OCI-M2 (cell line): ENCODE data around the gene GRIN2A.

Source experiments
- DNase-seq: peaks from one replicate; lab custom pipeline; 2025; ENCODE audit not compliant: unreplicated experiment; lab: John Stamatoyannopoulos, UW

The GRIN2A gene

GRCh38 chr16:10137341-10137740 lies 44.9 kb downstream of the GRIN2A start:
- DNase-seq: no peak

GRCh38 chr16:10136916-10137315 lies 45.3 kb downstream of the GRIN2A start:
- no peak for DNase-seq

GRCh38 chr16:10130538-10130937 lies 51.7 kb downstream of the GRIN2A start:
- DNase-seq: no peak

GRCh38 chr16:10128397-10129258 lies 53.6 kb downstream of the GRIN2A start:
- no peak for DNase-seq

GRCh38 chr16:10126686-10127085 lies 55.5 kb downstream of the GRIN2A start:
- DNase-seq: no peak

- no peak for DNase-seq
Measured at GRCh38 chr16:10123141-10123540, 59.1 kb downstream of the GRIN2A start.

- DNase-seq: no peak
Measured at GRCh38 chr16:10122546-10122945, 59.7 kb downstream of the GRIN2A start.

GRCh38 chr16:10121897-10122425 lies 60.3 kb downstream of the GRIN2A start:
- DNase-seq: no peak

- DNase-seq: no peak
Measured at GRCh38 chr16:10121491-10121890, 60.7 kb downstream of the GRIN2A start.

GRCh38 chr16:10120953-10121352 lies 61.3 kb downstream of the GRIN2A start:
- no peak for DNase-seq

GRCh38 chr16:10114409-10114808 lies 67.8 kb downstream of the GRIN2A start:
- no peak for DNase-seq

GRCh38 chr16:10113248-10113647 lies 69.0 kb downstream of the GRIN2A start:
- no peak for DNase-seq

- no peak for DNase-seq
Measured at GRCh38 chr16:10112021-10112420, 70.2 kb downstream of the GRIN2A start.

GRCh38 chr16:10111156-10111761 lies 71.0 kb downstream of the GRIN2A start:
- DNase-seq: no peak

GRCh38 chr16:10110552-10110951 lies 71.7 kb downstream of the GRIN2A start:
- DNase-seq: no peak

GRCh38 chr16:10107081-10107480 lies 75.1 kb downstream of the GRIN2A start:
- DNase-seq: no peak

GRCh38 chr16:10103700-10104099 lies 78.5 kb downstream of the GRIN2A start:
- DNase-seq: no peak

- no peak for DNase-seq
Measured at GRCh38 chr16:10103118-10103517, 79.1 kb downstream of the GRIN2A start.

- DNase-seq: no peak
Measured at GRCh38 chr16:10100829-10101228, 81.4 kb downstream of the GRIN2A start.

- DNase-seq: no peak
Measured at GRCh38 chr16:10098991-10099390, 83.2 kb downstream of the GRIN2A start.

GRCh38 chr16:10097271-10097670 lies 85.0 kb downstream of the GRIN2A start:
- no peak for DNase-seq

GRCh38 chr16:10093576-10093975 lies 88.7 kb downstream of the GRIN2A start:
- no peak for DNase-seq
